K562 (cell line): ENCODE data around the gene VSIG10L2. TPM values are rescaled to one million over a fixed set of nuclear protein-coding genes. Genes with fewer than 3 reads are reported as not detected.

Experiments used
- ATAC-seq: fragments of 200-7000 bp; cut with Tn5 transposase; 3 replicates; pipeline ENCODE4 v1.9.1; 2020; ENCODE audit warnings: moderate library complexity
- BruUV-seq: library from RNA; stranded (reverse); fragments of 400-500 nt; replicated peaks from 2 replicates; lab custom pipeline; 2021; lab: Mats Ljungman, UMichigan
- CTCF ChIA-PET: fragments of 300-600 bp; formaldehyde crosslinking; extraction: SDS; loops from one replicate; lab custom pipeline; 2021; ENCODE audit warnings: low intra/inter-chr PET ratio; lab: Yijun Ruan, JAX
- POLR2A ChIA-PET: fragments of 300-600, 350-650 bp; sonication (Branson Sonifier 250); formaldehyde crosslinking; extraction: SDS; loops from one replicate; lab custom pipeline; 2021; ENCODE audit warnings: antibody characterized with exemption, inconsistent platforms; lab: Yijun Ruan, JAX
- DNase-seq, 4 experiments: peaks; one replicate each; pipeline versions ENCODE4 v3.0.0 to v3.0.0-alpha.2; 2011 to 2018; ENCODE audit warnings: low spot score in 3 of 4, mixed read lengths in 3 of 4; ENCODE audit errors: extremely low read depth in 1 of 4
- FAIRE-seq: peaks from 2 replicates; lab custom pipeline; 2011; peaks lifted over from hg19 to GRCh38; lab: Jason Lieb, UNC
- H2AFZ ChIP-seq: 2 replicates; pipeline ENCODE4 v1.6.0; 2011; ENCODE audit warnings: low read depth, low read length, control low read depth, inconsistent platforms
- H3K27ac ChIP-seq: fragments of 200-600 bp; 3 replicates; pipeline ENCODE4 v1.8.0; 2011; ENCODE audit warnings: low read depth, mild to moderate bottlenecking, control low read depth, inconsistent platforms, low read length, moderate library complexity, mixed read lengths; ENCODE audit errors: extremely low read depth
- H3K27me3 ChIP-seq, 2 experiments: fragments of 300-600 bp in 1 of 2; 2 replicates in 1 of 2; 3 replicates in 1 of 2; pipeline versions ENCODE4 v1.6.0 to v1.8.0; 2011; ENCODE audit warnings: inconsistent platforms in 2 of 2, low read length in 2 of 2, mild to moderate bottlenecking in 1 of 2, mixed read lengths in 1 of 2, moderate library complexity in 1 of 2; ENCODE audit not compliant: control insufficient read depth in 2 of 2, insufficient read depth in 2 of 2
- H3K36me3 ChIP-seq: fragments of 300-600 bp; 3 replicates; pipeline ENCODE4 v1.8.0; 2011; ENCODE audit warnings: mild to moderate bottlenecking, low read length, inconsistent platforms; ENCODE audit not compliant: control insufficient read depth, insufficient read depth
- H3K4me1 ChIP-seq, 2 experiments: fragments of 200-600 bp in 1 of 2; replicated peaks in 1 of 2; 2 replicates in 1 of 2; 3 replicates in 1 of 2; pipeline versions ENCODE4 v1.5.1 to v1.8.0; 2011; ENCODE audit warnings: inconsistent platforms in 2 of 2, low read length in 2 of 2, mild to moderate bottlenecking in 1 of 2, mixed read lengths in 1 of 2, moderate library complexity in 1 of 2; ENCODE audit not compliant: control insufficient read depth in 2 of 2, insufficient read depth in 2 of 2
- H3K4me2 ChIP-seq: 2 replicates; pipeline ENCODE4 v1.6.1; 2011; ENCODE audit warnings: low read length, control low read depth, inconsistent platforms, mixed read lengths; ENCODE audit not compliant: insufficient read depth
- H3K4me3 ChIP-seq: fragments of 200-600 bp; sonication (generic), shearing (Covaris generic); 2 replicates; pipeline ENCODE4 v1.5.1; 2016; ENCODE audit warnings: control low read depth, inconsistent platforms
- H3K79me2 ChIP-seq: fragments of 200-600 bp; 3 replicates; pipeline ENCODE4 v1.8.0; 2011; ENCODE audit warnings: low read length, inconsistent platforms; ENCODE audit not compliant: control insufficient read depth, insufficient read depth
- H3K9ac ChIP-seq, 2 experiments: 2 replicates each; pipeline versions ENCODE4 v1.6.0 to v1.6.1; 2011; ENCODE audit warnings: low read depth in 2 of 2, low read length in 2 of 2, control low read depth in 1 of 2, inconsistent platforms in 1 of 2, mild to moderate bottlenecking in 1 of 2, mixed read lengths in 1 of 2; ENCODE audit not compliant: insufficient read depth in 1 of 2
- H3K9me1 ChIP-seq: one replicate; pipeline ENCODE4 v1.6.0; 2011; ENCODE audit warnings: inconsistent platforms, mild to moderate bottlenecking, low read length, moderate library complexity; ENCODE audit not compliant: control insufficient read depth, insufficient read depth
- H3K9me3 ChIP-seq: replicated peaks from 2 replicates; pipeline ENCODE4 v1.5.1; 2011; ENCODE audit warnings: low read depth, low read length, inconsistent platforms; ENCODE audit not compliant: control insufficient read depth, insufficient read depth
- H4K20me1 ChIP-seq: replicated peaks from 2 replicates; pipeline ENCODE4 v1.6.1; 2011; ENCODE audit warnings: low read length, inconsistent platforms, mixed read lengths; ENCODE audit not compliant: control insufficient read depth, insufficient read depth
- BRD9 ChIP-seq: fragments of 450-650 bp; IDR thresholded peaks from 2 replicates; pipeline ENCODE4 v1.6.1; 2018; ENCODE audit warnings: low read depth; ENCODE audit not compliant: partially characterized antibody
- EWSR1 ChIP-seq: fragments of 450-650 bp; IDR thresholded peaks from 2 replicates; pipeline ENCODE4 v1.6.1; 2018; ENCODE audit warnings: borderline replicate concordance, mild to moderate bottlenecking, low read depth, moderate library complexity; ENCODE audit not compliant: partially characterized antibody
- MEF2D ChIP-seq: conservative IDR thresholded peaks from 2 replicates; pipeline ENCODE4 v1.6.1; 2016; ENCODE audit warnings: low read depth, missing genetic modification characterization, missing compliant biosample characterization
- OTX1 ChIP-seq: fragments of 450-650 bp; formaldehyde crosslinking; IDR thresholded peaks from 2 replicates; pipeline ENCODE4 v1.4.0; 2022; ENCODE audit warnings: mild to moderate bottlenecking
- SPI1 ChIP-seq: IDR thresholded peaks from 2 replicates; pipeline ENCODE4 v1.6.1; 2011; ENCODE audit warnings: low read depth, low read length, control low read depth, borderline replicate concordance
- TCF3 ChIP-seq: sonication (generic); formaldehyde crosslinking; IDR thresholded peaks from 2 replicates; pipeline ENCODE4 v1.4.0; 2020; ENCODE audit warnings: mild to moderate bottlenecking, missing genetic modification reagents
- ZKSCAN3 ChIP-seq: fragments of 250-450 bp; sonication (Bioruptor Pico); IDR thresholded peaks from 2 replicates; pipeline ENCODE4 v1.4.0; 2020
- ZNF668 ChIP-seq: fragments of 250-450 bp; sonication (Bioruptor Pico); IDR thresholded peaks from 2 replicates; pipeline ENCODE4 v1.8.0; 2022; ENCODE audit warnings: mild to moderate bottlenecking, inconsistent platforms
- WGBS: fragments of 100-300 bp; shearing (Covaris generic); methylation state at CpG from one replicate; pipeline ENCODE4 v1.1.6; 2016; ENCODE audit warnings: low coverage, mixed read lengths; ENCODE audit not compliant: insufficient coverage; ENCODE audit errors: missing lambda C conversion rate; 5-methylcytosine and 5-hydroxymethylcytosine counted together
- in situ Hi-C: fragments of 300-500 bp; cut with MboI; formaldehyde crosslinking; loops from 4 replicates; pipeline ENCODE4 v1.15.0; 2018; ENCODE audit warnings: inconsistent platforms, mixed read lengths
- intact Hi-C: fragments of 100-400 bp; cut with micrococcal nuclease; formaldehyde crosslinking; loops from 2 replicates; pipeline ENCODE4 v1.14.2; 2022
- polyA plus RNA-seq, 8 experiments: library from polyadenylated mRNA; depleted of rRNA in 4 of 8; stranded (reverse) in 5 of 8; unstranded in 3 of 8; fragments of >200 nt; fragmentation: Nextera tagmentation in 2 of 8; fragmentation: Illumina TruSeq in 1 of 8; extraction: Ambion mirVana in 2 of 8; extraction: Trizol in 1 of 8; gene quantifications; 2 replicates each; pipeline versions ENCODE4 v1.2.1 to v1.2.3, GENCODE V29; 2011 to 2014; ENCODE audit warnings: inconsistent platforms in 1 of 8, missing spikeins in 1 of 8
- total RNA-seq, 7 experiments: library from RNA; depleted of rRNA in 6 of 7; stranded (reverse); fragments of >200 nt in 6 of 7; fragmentation: Illumina TruSeq in 2 of 7; extraction: Trizol in 2 of 7; gene quantifications; 2 replicates each; pipeline versions ENCODE4 v1.2.1 to v1.2.3, GENCODE V29; 2011 to 2021; ENCODE audit warnings: low replicate concordance in 1 of 7
- TF ChIP-seq, protein P1 (sequence below): fragments of 250-450 bp; sonication (Bioruptor Pico); IDR thresholded peaks from 2 replicates; pipeline ENCODE4 v1.8.0; 2021; ENCODE audit warnings: borderline replicate concordance, mild to moderate bottlenecking, moderate library complexity; ENCODE audit not compliant: poor library complexity, severe bottlenecking
- TF ChIP-seq, protein P2 (sequence below): sonication (generic); formaldehyde crosslinking; IDR thresholded peaks from 2 replicates; pipeline ENCODE4 v1.8.1; 2022; ENCODE audit warnings: missing genetic modification reagents
- TF ChIP-seq, protein P3 (sequence below): sonication (generic); formaldehyde crosslinking; IDR thresholded peaks from 2 replicates; pipeline ENCODE4 v1.8.1; 2022; ENCODE audit warnings: missing genetic modification reagents
- TF ChIP-seq, protein P4 (sequence below): fragments of 250-450 bp; sonication (Bioruptor Pico); IDR thresholded peaks from 2 replicates; pipeline ENCODE4 v1.5.0; 2021
- TF ChIP-seq, protein P5 (sequence below): fragments of 250-450 bp; sonication (Bioruptor Pico); IDR thresholded peaks from 2 replicates; pipeline ENCODE4 v1.8.0; 2021; ENCODE audit warnings: mild to moderate bottlenecking, moderate library complexity

VSIG10L2 gene
- total and polyA plus RNA-seq, 9 of the 15 experiments (the other 6 are each of a cell fraction or from before 2014, with no cell fraction given): not detected

DNA sequence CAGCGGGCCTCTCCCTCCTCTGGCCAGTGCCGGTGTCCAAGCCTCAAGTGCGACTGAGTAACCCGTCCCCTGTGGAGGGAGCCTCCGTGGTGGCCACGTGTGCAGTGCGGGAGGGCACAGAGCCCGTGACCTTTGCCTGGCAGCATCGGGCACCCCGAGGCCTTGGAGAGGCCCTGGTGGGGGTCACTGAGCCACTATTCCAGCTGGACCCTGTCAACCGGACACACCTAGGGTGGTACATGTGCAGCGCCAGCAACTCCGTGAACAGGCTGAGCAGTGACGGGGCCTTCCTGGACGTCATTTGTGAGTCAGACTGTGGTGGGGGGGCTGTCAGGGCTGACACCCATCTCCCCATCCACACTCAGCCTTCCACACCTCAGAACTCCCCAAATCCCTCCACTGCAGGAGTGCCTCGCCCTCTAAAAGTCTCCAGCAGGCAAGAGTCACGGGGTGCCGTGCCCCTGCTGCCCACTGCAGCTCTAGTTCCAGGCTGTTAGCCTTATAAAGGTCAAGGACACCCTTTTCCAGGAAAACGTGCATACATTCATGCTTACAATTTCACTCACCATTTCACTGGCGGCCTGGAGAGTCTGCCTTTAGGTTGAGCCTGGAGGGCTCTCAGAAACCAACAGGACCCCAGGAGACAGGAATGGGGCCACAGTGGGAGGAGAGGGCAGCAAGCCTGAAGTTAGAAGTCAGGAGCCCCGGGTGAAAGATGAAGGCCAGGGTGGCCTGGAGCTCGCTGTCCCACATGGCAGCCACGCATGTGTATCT lies 2.6 kb downstream of the VSIG10L2 start (continued):
- TF ChIP-seq, protein P1, sequence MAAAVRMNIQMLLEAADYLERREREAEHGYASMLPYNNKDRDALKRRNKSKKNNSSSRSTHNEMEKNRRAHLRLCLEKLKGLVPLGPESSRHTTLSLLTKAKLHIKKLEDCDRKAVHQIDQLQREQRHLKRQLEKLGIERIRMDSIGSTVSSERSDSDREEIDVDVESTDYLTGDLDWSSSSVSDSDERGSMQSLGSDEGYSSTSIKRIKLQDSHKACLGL: no peak
- TF ChIP-seq SPI1: no peak
- no peak for TF ChIP-seq ZNF668 (CRISPR knock-in tag)

DNA sequence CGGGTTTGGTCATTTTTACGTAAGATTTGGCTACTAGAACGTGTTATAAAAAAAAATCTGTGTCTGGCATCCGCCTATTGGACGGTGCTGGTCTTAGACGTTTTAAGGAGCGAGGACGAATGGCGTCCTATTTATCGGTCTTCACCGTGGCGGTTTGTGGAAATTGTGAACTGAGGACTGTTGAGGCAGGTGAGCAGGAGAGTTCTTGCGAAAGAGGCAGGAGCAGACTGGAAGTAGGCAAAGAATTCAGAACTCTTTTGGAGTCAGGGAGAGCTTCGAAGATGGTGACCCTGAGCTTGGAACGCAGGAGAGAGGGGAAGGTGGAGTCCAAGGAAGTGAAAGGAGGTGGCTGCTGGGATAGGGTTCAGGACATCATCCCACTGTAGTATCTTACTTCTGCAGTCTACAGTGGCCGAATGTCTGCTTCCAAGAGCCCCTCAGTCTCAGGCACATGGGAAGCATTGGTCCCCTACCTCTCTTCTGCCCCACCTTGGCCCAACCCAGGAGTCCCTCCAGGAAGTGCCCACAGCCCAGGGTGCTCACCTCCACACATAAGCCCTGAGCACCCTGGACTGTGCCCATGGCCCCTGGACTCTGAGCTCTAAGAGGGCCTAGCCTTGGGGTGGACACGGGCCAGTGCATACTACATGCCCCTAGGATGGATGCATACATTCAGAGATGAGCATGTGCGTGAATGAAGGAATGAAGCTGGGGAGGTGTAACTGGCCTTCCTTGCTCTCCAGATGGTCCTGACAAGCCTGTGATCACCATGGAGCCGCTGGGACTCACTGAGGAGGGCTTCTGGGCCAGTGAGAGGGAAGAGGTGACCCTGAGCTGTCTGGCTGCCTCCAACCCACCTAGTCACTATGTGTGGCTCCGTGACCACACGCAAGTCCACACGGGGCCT lies 3.7 kb downstream of the VSIG10L2 start:
- H3K79me2 ChIP-seq: no peaks in the 10 kb centered on the region
- H3K9me3 ChIP-seq: no peaks in the 10 kb centered on the region
- in situ Hi-C loops (no loop called here), intact Hi-C loops (no loop called here)
- no peak for DNase-seq
- peaks cover 58 to 85% of the 10 kb centered on the region in 2 experiments for H3K27me3 ChIP-seq
- no peak overlapping the region for H3K4me3 ChIP-seq
- peaks cover under 1% of the 10 kb centered on the region for H3K9me1 ChIP-seq
- H3K9ac ChIP-seq: no peak overlapping the region
- H3K36me3 ChIP-seq: no peaks in the 10 kb centered on the region
- no peak for FAIRE-seq
- no peak overlapping the region for H3K27ac ChIP-seq
- 5% methylated on average over 22 of the region's 22 CpGs for WGBS
- peaks cover 2 to 18% of the 10 kb centered on the region in 2 experiments; a peak in 2 of 5 replicates for H3K4me1 ChIP-seq
- H3K4me2 ChIP-seq: no peak overlapping the region
- H4K20me1 ChIP-seq: peaks cover 9% of the 10 kb centered on the region
- ChIA-PET CTCF (no interaction called here), POLR2A (interaction anchor here (0.6 to 1.0 kb wide), 2 partner anchors 20 to 46 kb away, joined by 3 read pairs; partner anchors contain the start of gene PUS3)
- ATAC-seq: no peak; the same call in 2 of the 3 replicates
- no TSS peak for BruUV-seq
- H2AFZ ChIP-seq: no peak overlapping the region
- TF ChIP-seq, protein P2, sequence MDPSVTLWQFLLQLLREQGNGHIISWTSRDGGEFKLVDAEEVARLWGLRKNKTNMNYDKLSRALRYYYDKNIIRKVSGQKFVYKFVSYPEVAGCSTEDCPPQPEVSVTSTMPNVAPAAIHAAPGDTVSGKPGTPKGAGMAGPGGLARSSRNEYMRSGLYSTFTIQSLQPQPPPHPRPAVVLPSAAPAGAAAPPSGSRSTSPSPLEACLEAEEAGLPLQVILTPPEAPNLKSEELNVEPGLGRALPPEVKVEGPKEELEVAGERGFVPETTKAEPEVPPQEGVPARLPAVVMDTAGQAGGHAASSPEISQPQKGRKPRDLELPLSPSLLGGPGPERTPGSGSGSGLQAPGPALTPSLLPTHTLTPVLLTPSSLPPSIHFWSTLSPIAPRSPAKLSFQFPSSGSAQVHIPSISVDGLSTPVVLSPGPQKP (CRISPR knock-in tag): no peak
- TF ChIP-seq ZKSCAN3 (CRISPR knock-in tag): no peak
- TF ChIP-seq, protein P3, sequence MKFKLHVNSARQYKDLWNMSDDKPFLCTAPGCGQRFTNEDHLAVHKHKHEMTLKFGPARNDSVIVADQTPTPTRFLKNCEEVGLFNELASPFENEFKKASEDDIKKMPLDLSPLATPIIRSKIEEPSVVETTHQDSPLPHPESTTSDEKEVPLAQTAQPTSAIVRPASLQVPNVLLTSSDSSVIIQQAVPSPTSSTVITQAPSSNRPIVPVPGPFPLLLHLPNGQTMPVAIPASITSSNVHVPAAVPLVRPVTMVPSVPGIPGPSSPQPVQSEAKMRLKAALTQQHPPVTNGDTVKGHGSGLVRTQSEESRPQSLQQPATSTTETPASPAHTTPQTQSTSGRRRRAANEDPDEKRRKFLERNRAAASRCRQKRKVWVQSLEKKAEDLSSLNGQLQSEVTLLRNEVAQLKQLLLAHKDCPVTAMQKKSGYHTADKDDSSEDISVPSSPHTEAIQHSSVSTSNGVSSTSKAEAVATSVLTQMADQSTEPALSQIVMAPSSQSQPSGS (CRISPR knock-in tag): no peak
- no peak for TF ChIP-seq OTX1
- TF ChIP-seq, protein P4, sequence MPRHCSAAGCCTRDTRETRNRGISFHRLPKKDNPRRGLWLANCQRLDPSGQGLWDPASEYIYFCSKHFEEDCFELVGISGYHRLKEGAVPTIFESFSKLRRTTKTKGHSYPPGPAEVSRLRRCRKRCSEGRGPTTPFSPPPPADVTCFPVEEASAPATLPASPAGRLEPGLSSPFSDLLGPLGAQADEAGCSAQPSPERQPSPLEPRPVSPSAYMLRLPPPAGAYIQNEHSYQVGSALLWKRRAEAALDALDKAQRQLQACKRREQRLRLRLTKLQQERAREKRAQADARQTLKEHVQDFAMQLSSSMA (CRISPR knock-in tag): no peak
- no peak for TF ChIP-seq TCF3 (CRISPR knock-in tag)
- no peak for TF ChIP-seq BRD9
- TF ChIP-seq, protein P5, sequence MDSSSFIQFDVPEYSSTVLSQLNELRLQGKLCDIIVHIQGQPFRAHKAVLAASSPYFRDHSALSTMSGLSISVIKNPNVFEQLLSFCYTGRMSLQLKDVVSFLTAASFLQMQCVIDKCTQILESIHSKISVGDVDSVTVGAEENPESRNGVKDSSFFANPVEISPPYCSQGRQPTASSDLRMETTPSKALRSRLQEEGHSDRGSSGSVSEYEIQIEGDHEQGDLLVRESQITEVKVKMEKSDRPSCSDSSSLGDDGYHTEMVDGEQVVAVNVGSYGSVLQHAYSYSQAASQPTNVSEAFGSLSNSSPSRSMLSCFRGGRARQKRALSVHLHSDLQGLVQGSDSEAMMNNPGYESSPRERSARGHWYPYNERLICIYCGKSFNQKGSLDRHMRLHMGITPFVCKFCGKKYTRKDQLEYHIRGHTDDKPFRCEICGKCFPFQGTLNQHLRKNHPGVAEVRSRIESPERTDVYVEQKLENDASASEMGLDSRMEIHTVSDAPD: no peak
- no peak for TF ChIP-seq EWSR1
- no peak for TF ChIP-seq MEF2D
